HG02588 (cell line): ENCODE measurements around the gene RHBDF2.
A peak's percentile ranks its signal among the peaks of the same experiment; 100 is the strongest.

Experiments used
- ATAC-seq: cut with Tn5 transposase; IDR thresholded peaks from one replicate; pipeline ENCODE4 v1.9.1; 2021; ENCODE audit warnings: mild to moderate bottlenecking, moderate library complexity; ENCODE audit not compliant: unreplicated experiment

RHBDF2 gene

GRCh38 chr17:76484228-76484725, 16.9 kb downstream of the RHBDF2 start:
- no peak for ATAC-seq

- ATAC-seq = peak; percentile 58
Measured at GRCh38 chr17:76481071-76481655, 20.1 kb downstream of the RHBDF2 start.

GRCh38 chr17:76480632-76481031, 20.6 kb downstream of the RHBDF2 start:
- ATAC-seq = no peak

- ATAC-seq = no peak
Measured at GRCh38 chr17:76479515-76480060, 21.6 kb downstream of the RHBDF2 start.

GRCh38 chr17:76478730-76479514, 22.3 kb downstream of the RHBDF2 start:
- no peak for ATAC-seq

GRCh38 chr17:76478097-76478496, 23.1 kb downstream of the RHBDF2 start:
- no peak for ATAC-seq

- ATAC-seq = no peak
Measured at GRCh38 chr17:76477576-76477975, 23.6 kb downstream of the RHBDF2 start.

- ATAC-seq = no peak
Measured at GRCh38 chr17:76476736-76477135, 24.5 kb downstream of the RHBDF2 start.

- ATAC-seq = no peak
Measured at GRCh38 chr17:76475302-76475701, 25.9 kb downstream of the RHBDF2 start.

GRCh38 chr17:76474894-76475293, 26.3 kb downstream of the RHBDF2 start:
- no peak for ATAC-seq

- no peak for ATAC-seq
Measured at GRCh38 chr17:76474238-76474637, 27.0 kb downstream of the RHBDF2 start.

GRCh38 chr17:76473541-76473985, 27.7 kb downstream of the RHBDF2 start:
- ATAC-seq = no peak

- ATAC-seq = no peak
Measured at GRCh38 chr17:76472726-76473125, 28.5 kb downstream of the RHBDF2 start.

- ATAC-seq = no peak
Measured at GRCh38 chr17:76472258-76472645, 29.0 kb downstream of the RHBDF2 start.

GRCh38 chr17:76471498-76472257, 29.5 kb downstream of the RHBDF2 start:
- no peak for ATAC-seq

GRCh38 chr17:76469991-76470739, 31.1 kb downstream of the RHBDF2 start:
- no peak for ATAC-seq

GRCh38 chr17:76469076-76469990, 31.9 kb downstream of the RHBDF2 start:
- no peak for ATAC-seq

GRCh38 chr17:76468634-76469010, 32.6 kb downstream of the RHBDF2 start:
- ATAC-seq = no peak

GRCh38 chr17:76467809-76468633, 33.2 kb downstream of the RHBDF2 start:
- ATAC-seq = no peak
